GM03348 (cell line): ENCODE measurements around the gene BCL2L13.
"Not testable (repeated sequence)": the region's sequence is repeated elsewhere in the genome, so short reads cannot be mapped to it uniquely, and the experiment has no call there.

ENCODE experiments used
- DNase-seq: peaks from one replicate; pipeline ENCODE4 v3.0.0; 2012; ENCODE audit warnings: low spot score

The BCL2L13 gene

GRCh38 chr22:17764036-17764435 lies 125.5 kb downstream of the BCL2L13 start:
- DNase-seq: no peak

- DNase-seq: not testable (repeated sequence)
These were observed 126.3 kb downstream of the BCL2L13 start for GRCh38 chr22:17764852-17765251.

- DNase-seq: no peak
These were observed 128.9 kb downstream of the BCL2L13 start for GRCh38 chr22:17767233-17768065.

- no peak for DNase-seq
These were observed 130.6 kb downstream of the BCL2L13 start for GRCh38 chr22:17769013-17769715.

- DNase-seq: no peak
These were observed 131.1 kb downstream of the BCL2L13 start for GRCh38 chr22:17769716-17770082.

- DNase-seq: no peak
These were observed 131.9 kb downstream of the BCL2L13 start for GRCh38 chr22:17770180-17771077.

GRCh38 chr22:17772249-17772957 lies 133.8 kb downstream of the BCL2L13 start:
- DNase-seq: no peak

GRCh38 chr22:17772958-17773605 lies 134.5 kb downstream of the BCL2L13 start:
- DNase-seq: peak; percentile 64

- peak; percentile 68 for DNase-seq
These were observed 135.1 kb downstream of the BCL2L13 start for GRCh38 chr22:17773606-17774205.

- DNase-seq: peak; percentile 91
These were observed 135.8 kb downstream of the BCL2L13 start, which contains the start of gene BID for GRCh38 chr22:17774206-17774925. BID (minus strand) TSS chr22:17774469; CDS start chr22:17750116, 24,353 bp downstream.

- DNase-seq: no peak
These were observed 136.5 kb downstream of the BCL2L13 start for GRCh38 chr22:17774926-17775685.

GRCh38 chr22:17775781-17776465 lies 137.4 kb downstream of the BCL2L13 start:
- DNase-seq: no peak

GRCh38 chr22:17777005-17777716 lies 138.6 kb downstream of the BCL2L13 start:
- no peak for DNase-seq

GRCh38 chr22:17777717-17778044 lies 139.1 kb downstream of the BCL2L13 start:
- no peak for DNase-seq

GRCh38 chr22:17778412-17778976 lies 139.9 kb downstream of the BCL2L13 start:
- no peak for DNase-seq

GRCh38 chr22:17779286-17780115 lies 140.9 kb downstream of the BCL2L13 start:
- no peak for DNase-seq
